Stimulated activated CD8-positive, alpha-beta memory T cell treated with anti-CD3 and anti-CD28 coated beads, Interleukin-12 subunit alpha, Interleukin-12 subunit beta, amount 100 ng/mL, for 24 hours (primary cell): Measurements from ENCODE around the gene TRAF3IP1.

ENCODE experiments used
- DNase-seq: peaks from one replicate; pipeline ENCODE4 v3.0.0-alpha.2; 2020; ENCODE audit errors: extremely low read depth

TRAF3IP1 gene

DNA sequence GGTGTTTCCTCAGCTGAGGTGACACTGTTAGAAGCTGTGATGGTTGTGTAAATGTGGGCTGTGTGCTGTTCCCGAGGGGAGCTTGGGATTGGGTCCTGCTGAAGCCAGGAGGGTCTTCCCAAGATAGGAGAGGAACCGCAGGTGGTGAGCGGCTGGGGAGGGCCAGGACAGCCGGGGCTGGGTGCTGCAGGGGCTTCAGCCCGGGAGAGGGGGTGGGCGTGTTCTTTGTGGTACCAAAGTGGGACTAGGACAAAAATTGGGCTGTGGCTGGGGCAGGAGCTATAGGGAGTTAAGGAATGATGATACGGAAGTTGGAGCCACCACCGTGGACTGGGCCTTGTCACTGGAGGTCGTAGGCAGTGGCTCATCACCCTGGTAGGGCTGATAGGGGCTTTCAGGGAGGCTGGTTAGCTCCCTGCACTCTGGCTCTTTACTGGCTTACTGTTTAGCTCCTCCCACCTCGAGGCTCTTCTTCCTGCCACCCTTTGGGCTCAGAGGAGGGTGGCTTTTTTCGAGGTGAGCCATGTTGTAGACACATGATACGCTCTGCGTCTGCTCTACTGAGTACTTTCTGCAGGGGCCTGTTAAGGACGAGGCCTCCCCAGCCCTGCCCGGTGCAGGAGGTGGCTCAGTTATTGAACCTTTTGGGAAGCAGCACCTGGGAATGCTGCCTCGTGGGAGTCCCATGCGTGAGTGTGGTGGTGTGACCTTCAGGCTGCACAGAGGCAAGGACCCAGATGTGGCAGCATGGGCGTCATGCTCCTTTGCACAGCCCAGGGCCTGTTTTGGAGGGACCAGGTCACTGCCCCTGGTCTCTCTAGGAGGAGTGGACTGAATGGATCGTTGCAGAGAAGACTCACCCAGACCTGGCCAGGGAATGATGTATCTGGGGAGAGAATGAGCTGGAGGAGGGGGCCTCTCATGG is 128.0 kb downstream of the TRAF3IP1 start:
- no peak for DNase-seq

DNA sequence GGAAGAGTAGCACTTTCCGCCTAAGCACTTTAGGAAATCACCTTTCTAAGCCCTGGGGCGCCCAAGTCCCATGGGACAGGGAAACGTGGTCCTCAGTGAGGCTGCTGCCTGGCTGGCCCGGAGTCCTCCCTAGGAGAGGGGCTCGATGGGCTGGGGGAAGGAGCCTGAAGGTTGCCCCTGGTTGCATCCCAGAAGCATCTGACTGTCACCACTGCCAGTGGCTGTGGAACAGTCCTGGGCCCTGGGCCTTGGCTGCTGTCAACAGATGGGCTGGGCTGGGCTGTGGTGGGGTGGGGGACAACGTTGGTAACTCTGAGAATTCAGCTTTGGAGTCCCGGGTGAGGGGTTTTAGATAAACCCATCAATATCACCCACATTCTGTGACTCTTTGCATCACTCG is 128.9 kb downstream of the TRAF3IP1 start:
- DNase-seq = no peak

DNA sequence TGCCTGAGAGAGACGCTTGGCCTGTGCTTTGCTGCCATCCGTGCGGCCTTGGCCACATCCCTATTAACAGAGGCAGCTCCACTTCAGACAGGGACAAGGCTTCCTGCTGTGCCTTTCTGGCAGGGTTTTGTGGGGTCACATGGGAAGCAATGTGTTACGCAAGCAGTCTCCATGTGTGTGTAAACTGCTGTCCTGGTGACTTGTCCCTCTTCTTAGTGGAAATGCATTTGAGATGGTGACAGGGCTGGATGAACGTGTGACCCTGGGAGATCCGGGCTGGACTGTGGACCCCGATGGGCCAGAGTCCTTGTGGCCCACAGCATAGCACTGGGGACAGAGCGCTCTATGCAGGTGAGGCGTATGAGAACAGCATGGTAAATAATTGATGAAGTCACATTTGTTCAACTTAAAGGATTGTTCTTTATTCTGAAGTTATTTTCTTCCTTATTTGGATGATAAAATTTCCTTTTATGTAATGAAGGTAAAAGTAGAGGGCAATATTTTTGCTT is 129.6 kb downstream of the TRAF3IP1 start:
- no peak for DNase-seq

DNA sequence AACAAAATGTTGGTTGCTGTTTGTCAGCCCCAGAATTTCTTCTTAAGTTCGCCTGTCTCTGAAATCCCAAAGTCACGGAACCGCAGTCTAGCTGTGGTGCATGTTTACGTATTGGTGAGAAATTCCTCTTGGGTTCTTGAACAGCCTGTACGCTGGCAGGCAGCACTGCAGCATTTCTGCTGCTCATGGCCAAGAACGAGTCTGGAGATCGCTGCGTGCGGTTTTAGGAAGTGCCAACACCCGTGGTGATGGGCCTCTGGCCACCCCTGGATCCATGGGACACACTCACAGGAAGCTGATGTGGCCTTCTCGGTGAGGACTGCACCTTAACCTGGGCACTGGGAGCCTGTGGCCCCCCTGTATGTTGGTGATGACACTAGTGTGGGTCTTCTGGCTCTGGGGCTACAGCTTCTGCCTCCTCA is 130.1 kb downstream of the TRAF3IP1 start:
- no peak for DNase-seq
